OCI-LY1 (cell line): ENCODE data around the gene CAMK4.
A peak's percentile ranks its signal among the peaks of the same experiment; 100 is the strongest.

ENCODE experiments used
- H2AFZ ChIP-seq: fragments of 200-600 bp; sonication (generic), shearing (Covaris generic); 2 replicates; pipeline ENCODE4 v1.6.0; 2014; ENCODE audit warnings: antibody characterized with exemption, mild to moderate bottlenecking, low read length
- H3F3A ChIP-seq: fragments of 200-600 bp; sonication (generic), shearing (Covaris generic); 2 replicates; pipeline ENCODE4 v1.6.0; 2014; ENCODE audit warnings: mild to moderate bottlenecking, antibody characterized with exemption, low read length, moderate library complexity; ENCODE audit not compliant: insufficient read depth
- H3K27ac ChIP-seq: fragments of 200-600 bp; sonication (generic); 2 replicates; pipeline ENCODE4 v1.5.1; 2014; ENCODE audit warnings: low read length, mixed run types, mild to moderate bottlenecking, low read depth; ENCODE audit not compliant: poor library complexity, severe bottlenecking
- H3K27me3 ChIP-seq: fragments of 200-600 bp; sonication (generic); 2 replicates; pipeline ENCODE4 v1.6.0; 2014; ENCODE audit warnings: antibody characterized with exemption, mild to moderate bottlenecking, low read length, moderate library complexity; ENCODE audit not compliant: insufficient read depth
- H3K36me3 ChIP-seq: fragments of 200-600 bp; sonication (generic); 2 replicates; pipeline ENCODE4 v1.6.1; 2014; ENCODE audit warnings: mild to moderate bottlenecking, antibody characterized with exemption, low read length, moderate library complexity, mixed read lengths; ENCODE audit not compliant: insufficient read depth
- H3K4me1 ChIP-seq: fragments of 200-600 bp; sonication (generic); 2 replicates; pipeline ENCODE4 v1.5.1; 2014; ENCODE audit warnings: mild to moderate bottlenecking, low read length, moderate library complexity; ENCODE audit not compliant: insufficient read depth, severe bottlenecking
- H3K4me2 ChIP-seq: fragments of 200-600 bp; sonication (generic), shearing (Covaris generic); 2 replicates; pipeline ENCODE4 v1.6.1; 2014; ENCODE audit warnings: low read length
- H3K4me3 ChIP-seq: fragments of 200-600 bp; sonication (generic); 2 replicates; pipeline ENCODE4 v1.5.1; 2014; ENCODE audit warnings: low read length, low read depth, mild to moderate bottlenecking, mixed read lengths; ENCODE audit not compliant: poor library complexity, severe bottlenecking
- H3K79me2 ChIP-seq: fragments of 200-600 bp; shearing (Covaris generic); 2 replicates; pipeline ENCODE4 v1.6.1; 2016; ENCODE audit warnings: mixed run types, low read length, mixed read lengths; ENCODE audit not compliant: insufficient read depth
- H3K9ac ChIP-seq: fragments of 200-600 bp; sonication (generic), shearing (Covaris generic); 2 replicates; pipeline ENCODE4 v1.6.1; 2014; ENCODE audit warnings: mild to moderate bottlenecking, low read length, mixed read lengths
- H3K9me2 ChIP-seq: fragments of 200-600 bp; sonication (generic), shearing (Covaris generic); 2 replicates; pipeline ENCODE4 v1.6.1; 2014; ENCODE audit warnings: low read depth, mild to moderate bottlenecking, low read length, mixed read lengths
- H3K9me3 ChIP-seq: fragments of 200-600 bp; shearing (Covaris generic); 2 replicates; pipeline ENCODE4 v1.6.1; 2014; ENCODE audit warnings: low read length, mixed read lengths
- H4K20me1 ChIP-seq: fragments of 200-600 bp; sonication (generic), shearing (Covaris generic); 2 replicates; pipeline ENCODE4 v1.6.0; 2016; ENCODE audit warnings: mild to moderate bottlenecking, low read length; ENCODE audit not compliant: insufficient read depth
- CTCF ChIP-seq: fragments of 200-600 bp; sonication (generic), shearing (Covaris generic); IDR thresholded peaks from 2 replicates; pipeline ENCODE4 v1.5.1; 2017; ENCODE audit warnings: mild to moderate bottlenecking, antibody characterized with exemption, low read length, moderate library complexity, mixed read lengths
- EZH2 ChIP-seq: fragments of 200-600 bp; sonication (generic), shearing (Covaris generic); IDR thresholded peaks from 2 replicates; pipeline ENCODE4 v1.8.0; 2017; ENCODE audit warnings: borderline replicate concordance, mixed run types, mild to moderate bottlenecking, antibody characterized with exemption, low read length, moderate library complexity, mixed read lengths

Gene CAMK4

GRCh38 chr5:111221139-111221538 is 3.0 kb upstream of the CAMK4 start:
- H3F3A ChIP-seq = no peaks in the 10 kb centered on the region
- peaks cover 16% of the 10 kb centered on the region for H3K79me2 ChIP-seq

GRCh38 chr5:111223101-111223786 is 940 bp upstream of the CAMK4 start:
- H3F3A ChIP-seq = 0 out of 2 replicates have a peak, but pooled peaks cover 3% of the 10 kb centered on the region
- H3K9ac ChIP-seq = peak overlapping the region; percentile 92
- H3K36me3 ChIP-seq = peaks cover 12% of the 10 kb centered on the region; the same call in 1 of the 2 replicates
- peak overlapping the region; percentile 90 for H3K4me3 ChIP-seq
- no peaks in the 10 kb centered on the region for H4K20me1 ChIP-seq
- H3K79me2 ChIP-seq = peaks cover 37% of the 10 kb centered on the region
- peak overlapping the region; percentile 70 for H3K27ac ChIP-seq
- no peaks in the 10 kb centered on the region for H3K27me3 ChIP-seq
- peaks cover 29% of the 10 kb centered on the region for H3K4me1 ChIP-seq
- TF ChIP-seq EZH2 = no peak
- no peak for TF ChIP-seq CTCF
- no peaks in the 10 kb centered on the region for H3K9me2 ChIP-seq
- no peaks in the 10 kb centered on the region for H3K9me3 ChIP-seq
- H2AFZ ChIP-seq = peak overlapping the region; percentile 61; the same call in 1 of the 2 replicates
- H3K4me2 ChIP-seq = peak overlapping the region; percentile 93

More at GRCh38 chr5:111221139-111221538, 3.0 kb upstream of the CAMK4 start:
- no peak overlapping the region for H3K4me2 ChIP-seq
- H2AFZ ChIP-seq = no peak overlapping the region
- H3K27me3 ChIP-seq = no peaks in the 10 kb centered on the region
- H3K9me2 ChIP-seq = no peaks in the 10 kb centered on the region
- H3K36me3 ChIP-seq = peaks cover 2% of the 10 kb centered on the region; the same call in 1 of the 2 replicates
- H3K4me1 ChIP-seq = peaks cover 8% of the 10 kb centered on the region
- H3K27ac ChIP-seq = no peak overlapping the region
- no peaks in the 10 kb centered on the region for H4K20me1 ChIP-seq
- H3K9ac ChIP-seq = no peak overlapping the region
- H3K4me3 ChIP-seq = no peak overlapping the region
- H3K9me3 ChIP-seq = no peaks in the 10 kb centered on the region
- TF ChIP-seq CTCF (no peak), EZH2 (no peak)

- no peaks in the 10 kb centered on the region for H3K27me3 ChIP-seq
- H3K9me2 ChIP-seq = no peaks in the 10 kb centered on the region
- H3K79me2 ChIP-seq = peaks cover 52% of the 10 kb centered on the region
- no peaks in the 10 kb centered on the region for H4K20me1 ChIP-seq
- H3F3A ChIP-seq = peaks cover 9% of the 10 kb centered on the region; the same call in 1 of the 2 replicates
- H3K9ac ChIP-seq = peak overlapping the region; percentile 92
- peak overlapping the region; percentile 93 for H3K4me2 ChIP-seq
- TF ChIP-seq CTCF (no peak), EZH2 (no peak)
- no peaks in the 10 kb centered on the region for H3K9me3 ChIP-seq
- peaks cover 44% of the 10 kb centered on the region for H3K4me1 ChIP-seq
- peaks cover 15% of the 10 kb centered on the region; the same call in 1 of the 2 replicates for H3K36me3 ChIP-seq
- no peak overlapping the region for H2AFZ ChIP-seq
- H3K27ac ChIP-seq = peak overlapping the region; percentile 98
- peak overlapping the region; percentile 90 for H3K4me3 ChIP-seq
Measured at GRCh38 chr5:111224561-111225345, 569 bp downstream of the CAMK4 start.
